ENCODE data around the gene GHITM. TPM values are rescaled to one million over a fixed set of nuclear protein-coding genes. Genes with fewer than 3 reads are reported as not detected.

GHITM gene
- total and polyA plus RNA-seq, 2 of the 13 experiments (the other 11 are each of a cell fraction or from before 2014, with no cell fraction given), result 163 to 212 TPM

DNA sequence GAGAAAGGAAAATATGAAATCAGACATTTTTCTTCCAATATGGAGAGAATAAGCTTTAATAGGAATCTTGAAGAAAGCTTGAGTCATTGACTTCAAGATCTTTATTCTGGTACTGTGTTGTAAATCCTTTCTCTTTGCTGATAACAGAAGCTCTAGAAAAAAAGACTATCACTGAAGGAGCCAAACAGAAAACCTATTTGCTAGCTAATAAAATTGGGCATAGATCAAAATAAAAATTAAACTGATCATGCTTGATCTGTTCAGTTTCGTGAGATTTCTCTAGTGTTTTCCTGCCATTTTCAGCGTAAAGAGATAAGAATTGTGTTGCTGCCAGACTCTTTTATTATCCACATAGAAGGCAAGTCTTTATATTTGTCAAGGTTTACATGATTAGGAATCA, 1.5 kb upstream of the GHITM start (continued):
- TF ChIP-seq, protein P1, sequence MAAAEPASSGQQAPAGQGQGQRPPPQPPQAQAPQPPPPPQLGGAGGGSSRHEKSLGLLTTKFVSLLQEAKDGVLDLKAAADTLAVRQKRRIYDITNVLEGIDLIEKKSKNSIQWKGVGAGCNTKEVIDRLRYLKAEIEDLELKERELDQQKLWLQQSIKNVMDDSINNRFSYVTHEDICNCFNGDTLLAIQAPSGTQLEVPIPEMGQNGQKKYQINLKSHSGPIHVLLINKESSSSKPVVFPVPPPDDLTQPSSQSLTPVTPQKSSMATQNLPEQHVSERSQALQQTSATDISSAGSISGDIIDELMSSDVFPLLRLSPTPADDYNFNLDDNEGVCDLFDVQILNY (CRISPR knock-in tag; conservative IDR thresholded peaks at IDR 0.05), result no peak
- no peak for TF ChIP-seq ZFP36L1 (CRISPR knock-in tag; IDR thresholded peaks at IDR 0.05)
- no peak for TF ChIP-seq ZNF543 (CRISPR knock-in tag; IDR thresholded peaks at IDR 0.05)
- no peak for TF ChIP-seq HMGA1 (CRISPR knock-in tag; conservative IDR thresholded peaks at IDR 0.05)
- no peak for TF ChIP-seq ZNF747 (CRISPR knock-in tag; IDR thresholded peaks at IDR 0.05; ENCODE audit: borderline replicate concordance)
- TF ChIP-seq CREM (IDR thresholded peaks at IDR 0.05), result no peak
- TF ChIP-seq CREM (CRISPR knock-in tag; IDR thresholded peaks at IDR 0.05), result no peak
- TF ChIP-seq RNF2 (conservative IDR thresholded peaks at IDR 0.05; ENCODE audit: low read depth), result no peak

DNA sequence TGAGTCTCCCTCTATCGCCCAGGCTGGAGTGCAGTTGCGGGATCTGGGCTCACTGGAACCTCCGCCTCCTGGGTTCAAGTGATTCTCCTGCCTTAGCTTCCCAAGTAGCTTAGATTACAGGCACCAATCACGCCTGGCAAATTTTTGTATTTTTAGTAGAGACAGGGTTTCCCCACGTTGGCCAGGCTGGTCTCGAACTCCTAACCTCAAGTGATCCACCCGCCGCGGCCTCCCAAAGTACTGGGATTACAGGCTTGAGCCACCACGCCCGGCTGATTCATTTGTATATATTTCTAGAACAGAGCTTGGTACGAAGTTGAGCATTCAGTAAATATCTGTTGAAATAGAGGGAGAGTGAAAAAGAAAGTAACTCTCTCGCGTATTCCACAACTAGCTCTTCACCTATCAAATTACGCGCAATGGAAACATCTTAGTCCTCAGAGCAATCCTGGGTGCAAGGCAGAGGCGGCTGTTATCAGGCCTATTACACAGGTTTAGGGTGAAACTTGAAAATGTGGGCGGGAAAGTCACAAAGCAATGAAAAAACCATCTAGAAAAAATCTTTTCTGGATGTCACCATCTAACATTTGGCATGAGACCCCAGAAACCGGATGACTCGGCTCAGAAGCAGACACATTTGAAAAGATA, 707 bp upstream of the GHITM start:
- peaks cover 38% of the 10 kb centered on the region for H3K4me1 ChIP-seq (ENCODE audit: insufficient read depth, low read length)
- H3K9me3 ChIP-seq (ENCODE audit: low read length), result no peaks in the 10 kb centered on the region
- no peaks in the 10 kb centered on the region for H4K20me1 ChIP-seq (ENCODE audit: insufficient read depth, low read length)
- H3K4me2 ChIP-seq (ENCODE audit: low read depth, low read length), result peak overlapping the region; percentile 64
- no peak for ATAC-seq
- 90% methylated on average over 20 of the region's 20 CpGs for WGBS (ENCODE audit: low lambda C conversion rate)
- intact Hi-C loops (cut with micrococcal nuclease; ENCODE audit: unreplicated experiment), result loop anchor here (10.0 kb wide), 1 partner anchor 396 kb away; no protein-coding TSS in a partner anchor
- peak overlapping the region; percentile 63 for H3K27ac ChIP-seq (ENCODE audit: extremely low read length, insufficient read depth, low read length)
- H3K36me3 ChIP-seq (replicated peaks in 1 of 2; ENCODE audit: control insufficient read depth in 1 of 2, insufficient read depth in 2 of 2, low read length in 2 of 2), result peaks cover 2 to 13% of the 10 kb centered on the region in 2 experiments; a peak in 4 of 5 replicates
- ChIA-PET CTCF (ENCODE audit: low intra/inter-chr PET ratio, low total read pairs) (no interaction called here), POLR2A (interaction anchor here (0.7 to 2.0 kb wide), 6 partner anchors 9 to 402 kb away, joined by 3 to 8 read pairs (median 3); partner anchors contain the start of gene CCSER2)
- H3K4me3 ChIP-seq (replicated peaks in 1 of 3; ENCODE audit: insufficient read depth in 1 of 3, low read depth in 2 of 3, low read length in 3 of 3), result peak overlapping the region; percentile 52 to 96 (median 73)
- peak overlapping the region; percentile 94 for H3K9ac ChIP-seq (ENCODE audit: insufficient read depth, low read depth, low read length)
- in situ Hi-C loops (cut with HindIII; ENCODE audit: extremely low pct_ligation_motif_present, low pct_unique_long_range_greater_than_20kb), result no loop called here
- BruUV-seq (replicated peaks), result TSS peak; percentile 93
- H3K79me2 ChIP-seq (ENCODE audit: insufficient read depth, low read length), result peaks cover 26% of the 10 kb centered on the region
- DNase-seq (ENCODE audit: low spot score), result no peak
- no peak for FAIRE-seq
- H2AFZ ChIP-seq (ENCODE audit: low read length), result peak overlapping the region; percentile 99
- no peaks in the 10 kb centered on the region; a peak in 1 of 5 replicates for H3K27me3 ChIP-seq (ENCODE audit: control insufficient read depth in 1 of 2, insufficient read depth in 2 of 2, low read length in 2 of 2)
- TF ChIP-seq ZNF775 (CRISPR knock-in tag; IDR thresholded peaks at IDR 0.05; ENCODE audit: borderline replicate concordance), result no peak
- no peak for TF ChIP-seq POLR2G (IDR thresholded peaks at IDR 0.05; ENCODE audit: low read depth, low read length)
- TF ChIP-seq XRCC5 (optimal IDR thresholded peaks at IDR 0.05; ENCODE audit: low read length), result no peak
- TF ChIP-seq, protein P2, sequence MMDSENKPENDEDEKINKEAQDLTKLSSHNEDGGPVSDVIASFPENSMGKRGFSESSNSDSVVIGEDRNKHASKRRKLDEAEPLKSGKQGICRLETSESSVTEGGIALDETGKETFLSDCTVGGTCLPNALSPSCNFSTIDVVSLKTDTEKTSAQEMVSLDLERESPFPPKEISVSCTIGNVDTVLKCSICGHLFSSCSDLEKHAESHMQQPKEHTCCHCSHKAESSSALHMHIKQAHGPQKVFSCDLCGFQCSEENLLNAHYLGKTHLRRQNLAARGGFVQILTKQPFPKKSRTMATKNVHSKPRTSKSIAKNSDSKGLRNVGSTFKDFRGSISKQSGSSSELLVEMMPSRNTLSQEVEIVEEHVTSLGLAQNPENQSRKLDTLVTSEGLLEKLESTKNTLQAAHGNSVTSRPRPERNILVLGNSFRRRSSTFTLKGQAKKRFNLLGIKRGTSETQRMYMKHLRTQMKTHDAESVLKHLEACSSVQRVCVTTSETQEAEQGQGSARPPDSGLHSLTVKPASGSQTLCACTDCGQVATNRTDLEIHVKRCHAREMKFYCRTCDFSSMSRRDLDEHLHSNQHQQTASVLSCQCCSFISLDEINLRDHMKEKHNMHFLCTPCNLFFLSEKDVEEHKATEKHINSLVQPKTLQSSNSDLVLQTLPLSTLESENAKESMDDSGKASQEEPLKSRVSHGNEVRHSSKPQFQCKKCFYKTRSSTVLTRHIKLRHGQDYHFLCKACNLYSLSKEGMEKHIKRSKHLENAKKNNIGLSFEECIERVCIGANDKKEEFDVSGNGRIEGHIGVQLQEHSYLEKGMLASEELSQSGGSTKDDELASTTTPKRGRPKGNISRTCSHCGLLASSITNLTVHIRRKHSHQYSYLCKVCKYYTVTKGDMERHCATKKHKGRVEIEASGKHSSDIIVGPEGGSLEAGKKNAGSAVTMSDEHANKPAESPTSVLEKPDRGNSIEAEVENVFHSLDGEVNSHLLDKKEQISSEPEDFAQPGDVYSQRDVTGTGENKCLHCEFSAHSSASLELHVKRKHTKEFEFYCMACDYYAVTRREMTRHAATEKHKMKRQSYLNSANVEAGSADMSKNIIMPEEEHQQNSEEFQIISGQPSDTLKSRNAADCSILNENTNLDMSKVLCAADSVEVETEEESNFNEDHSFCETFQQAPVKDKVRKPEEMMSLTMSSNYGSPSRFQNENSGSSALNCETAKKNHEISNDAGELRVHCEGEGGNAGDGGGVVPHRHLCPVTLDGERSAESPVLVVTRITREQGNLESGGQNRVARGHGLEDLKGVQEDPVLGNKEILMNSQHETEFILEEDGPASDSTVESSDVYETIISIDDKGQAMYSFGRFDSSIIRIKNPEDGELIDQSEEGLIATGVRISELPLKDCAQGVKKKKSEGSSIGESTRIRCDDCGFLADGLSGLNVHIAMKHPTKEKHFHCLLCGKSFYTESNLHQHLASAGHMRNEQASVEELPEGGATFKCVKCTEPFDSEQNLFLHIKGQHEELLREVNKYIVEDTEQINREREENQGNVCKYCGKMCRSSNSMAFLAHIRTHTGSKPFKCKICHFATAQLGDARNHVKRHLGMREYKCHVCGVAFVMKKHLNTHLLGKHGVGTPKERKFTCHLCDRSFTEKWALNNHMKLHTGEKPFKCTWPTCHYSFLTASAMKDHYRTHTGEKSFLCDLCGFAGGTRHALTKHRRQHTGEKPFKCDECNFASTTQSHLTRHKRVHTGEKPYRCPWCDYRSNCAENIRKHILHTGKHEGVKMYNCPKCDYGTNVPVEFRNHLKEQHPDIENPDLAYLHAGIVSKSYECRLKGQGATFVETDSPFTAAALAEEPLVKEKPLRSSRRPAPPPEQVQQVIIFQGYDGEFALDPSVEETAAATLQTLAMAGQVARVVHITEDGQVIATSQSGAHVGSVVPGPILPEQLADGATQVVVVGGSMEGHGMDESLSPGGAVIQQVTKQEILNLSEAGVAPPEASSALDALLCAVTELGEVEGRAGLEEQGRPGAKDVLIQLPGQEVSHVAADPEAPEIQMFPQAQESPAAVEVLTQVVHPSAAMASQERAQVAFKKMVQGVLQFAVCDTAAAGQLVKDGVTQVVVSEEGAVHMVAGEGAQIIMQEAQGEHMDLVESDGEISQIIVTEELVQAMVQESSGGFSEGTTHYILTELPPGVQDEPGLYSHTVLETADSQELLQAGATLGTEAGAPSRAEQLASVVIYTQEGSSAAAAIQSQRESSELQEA (CRISPR knock-in tag; IDR thresholded peaks at IDR 0.05; ENCODE audit: not compliant biosample characterization), result no peak
- TF ChIP-seq ZFAT (CRISPR knock-in tag; conservative IDR thresholded peaks at IDR 0.05), result no peak
- no peak for TF ChIP-seq ZNF3 (CRISPR knock-in tag; IDR thresholded peaks at IDR 0.05)
- no peak for TF ChIP-seq CREM (IDR thresholded peaks at IDR 0.05)
- TF ChIP-seq CREM (CRISPR knock-in tag; IDR thresholded peaks at IDR 0.05), result no peak
- no peak for TF ChIP-seq ZNF556 (CRISPR knock-in tag; IDR thresholded peaks at IDR 0.05; ENCODE audit: borderline replicate concordance)

Data from HepG2 (cell line).